Measurements from ENCODE around the gene ARFGAP1.

GRCh38 chr20:63224412-63225081 lies 48.1 kb upstream of the ARFGAP1 start:
- TF ChIP-seq EZH2phosphoT487 (IDR thresholded peaks at IDR 0.05; ENCODE audit: borderline replicate concordance) = no peak
- no peak for TF ChIP-seq CTCF (conservative IDR thresholded peaks at IDR 0.05; ENCODE audit: low read length)
